Smooth muscle cell of trachea (primary cell): ENCODE measurements around the gene TSC22D4. TPM values are rescaled to one million over a fixed set of nuclear protein-coding genes. Genes with fewer than 3 reads are reported as not detected.

ENCODE experiments used
- total RNA-seq: library from RNA; depleted of rRNA; stranded (reverse); fragments of >200 nt; gene quantifications from 2 replicates; pipeline ENCODE4 v1.2.1, GENCODE V29; 2014

Gene TSC22D4
- total RNA-seq = 24.9 and 35.6 TPM in 2 replicates

GRCh38 chr7:100478958-100479660 lies at the start of gene TSC22D4:
Gene TSC22D4 (minus strand): TSS chr7:100479214. CDS start chr7:100478038, 1,176 bp downstream.

GRCh38 chr7:100483722-100484672 lies 5.0 kb upstream of the TSC22D4 start, which contains the start of gene NYAP1:
Gene NYAP1 (plus strand): TSS chr7:100483927. CDS start chr7:100485312, 1,385 bp downstream.

DNA sequence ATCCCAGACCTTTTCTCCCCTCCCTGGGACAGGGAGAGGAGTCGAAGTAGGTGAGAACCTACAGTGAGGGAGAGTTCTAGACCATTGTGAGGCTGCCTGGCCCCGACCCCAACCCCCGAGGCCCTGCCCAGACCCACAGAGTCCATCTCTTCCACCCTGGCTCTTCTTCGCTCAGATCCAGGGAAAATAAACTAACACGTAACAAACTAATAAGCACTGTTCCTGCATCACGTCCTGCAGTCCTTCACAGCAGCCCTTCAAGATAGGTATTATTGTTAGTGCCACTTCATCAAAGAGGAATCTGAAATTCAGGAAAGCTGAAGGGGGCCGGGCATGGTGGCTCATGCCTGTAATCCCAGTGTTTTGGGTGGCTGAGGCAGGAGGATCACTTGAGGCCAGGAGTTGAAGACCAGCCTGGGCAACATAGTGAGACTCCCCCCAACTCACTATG lies 14.8 kb downstream of the TSC22D4 start, which contains the start of gene SPACDR:
Gene SPACDR, minus strand, starts transcription at position 51 of the 451 bp plus-strand sequence. CDS start 235 bp downstream, outside the sequence.

DNA sequence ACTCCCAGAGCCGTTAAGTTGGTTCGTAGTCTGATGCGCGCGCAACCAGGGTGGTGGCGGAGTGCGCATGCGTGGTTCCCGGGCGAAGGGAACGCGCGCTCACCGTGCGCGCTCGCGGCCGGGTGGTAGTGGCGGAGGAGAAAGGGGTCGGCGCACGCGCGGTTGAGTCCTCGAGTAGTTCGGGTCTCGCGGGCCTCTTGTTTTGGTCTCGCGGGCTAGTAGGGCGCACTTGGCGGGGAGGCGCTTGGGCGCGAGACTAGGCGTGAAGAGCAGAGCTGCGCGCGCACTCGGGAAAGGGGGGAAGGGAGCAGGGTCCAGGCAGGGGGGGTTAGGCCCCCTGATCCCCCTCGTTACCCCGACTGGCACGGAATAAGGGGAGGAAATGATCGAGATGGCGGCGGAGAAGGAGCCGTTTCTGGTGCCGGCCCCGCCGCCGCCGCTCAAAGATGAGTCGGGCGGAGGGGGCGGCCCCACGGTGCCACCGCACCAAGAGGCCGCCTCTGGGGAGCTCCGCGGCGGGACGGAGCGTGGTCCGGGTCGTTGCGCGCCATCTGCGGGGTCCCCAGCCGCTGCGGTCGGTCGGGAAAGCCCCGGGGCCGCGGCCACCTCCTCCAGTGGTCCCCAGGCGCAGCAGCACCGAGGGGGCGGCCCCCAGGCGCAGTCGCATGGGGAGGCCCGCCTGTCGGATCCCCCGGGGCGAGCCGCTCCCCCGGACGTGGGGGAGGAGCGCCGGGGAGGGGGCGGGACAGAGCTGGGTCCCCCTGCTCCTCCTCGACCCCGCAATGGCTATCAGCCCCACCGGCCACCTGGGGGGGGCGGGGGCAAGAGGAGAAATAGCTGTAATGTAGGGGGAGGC lies 49.1 kb downstream of the TSC22D4 start, which contains the start of gene MEPCE:
Gene MEPCE, plus strand, starts transcription at position 195 of the 856 bp plus-strand sequence. Its CDS starts 188 bp downstream, at position 383.

GRCh38 chr7:100428199-100428966 lies 50.6 kb downstream of the TSC22D4 start, which contains the start of gene ZCWPW1:
Gene ZCWPW1 (minus strand): TSS chr7:100428703. CDS start chr7:100420649, 8,054 bp downstream.

Other genes with a start within 250 kb of the TSC22D4 start
- gene SPDYE3, start 171.5 kb downstream of the TSC22D4 start, total RNA-seq = not detected in 2 replicates
- gene PILRB, start 121.1 kb downstream of the TSC22D4 start, total RNA-seq = 7.8 and 8.9 TPM in 2 replicates
- 0.15 and 0.50 TPM in 2 replicates for gene PILRA, start 105.7 kb downstream of the TSC22D4 start, total RNA-seq
- 1.2 and 1.3 TPM in 2 replicates for gene ZCWPW1, start 50.5 kb downstream of the TSC22D4 start, total RNA-seq
- gene MEPCE, start 49.4 kb downstream of the TSC22D4 start, total RNA-seq = 31.6 and 38.2 TPM in 2 replicates
- gene PPP1R35, start 42.7 kb downstream of the TSC22D4 start, total RNA-seq = 20.7 and 23.1 TPM in 2 replicates
- 0.73 and 2.6 TPM in 2 replicates for gene SPACDR, start 15.0 kb downstream of the TSC22D4 start, total RNA-seq
- gene NYAP1, start 4.7 kb upstream of the TSC22D4 start, total RNA-seq = 1.3 and 3.5 TPM in 2 replicates
- gene AGFG2, start 60.0 kb upstream of the TSC22D4 start, total RNA-seq = 6.1 and 8.4 TPM in 2 replicates
- gene SAP25, start 94.7 kb upstream of the TSC22D4 start, total RNA-seq = not detected in 2 replicates
- 20.5 and 21.2 TPM in 2 replicates for gene LRCH4, start 106.9 kb upstream of the TSC22D4 start, total RNA-seq
- 0.15 and 0.33 TPM in 2 replicates for gene FBXO24, start 107.1 kb upstream of the TSC22D4 start, total RNA-seq
- 179 and 311 TPM in 2 replicates for gene PCOLCE, start 123.1 kb upstream of the TSC22D4 start, total RNA-seq
- gene MOSPD3, start 133.3 kb upstream of the TSC22D4 start, total RNA-seq = 7.1 and 7.9 TPM in 2 replicates
- gene TFR2, start 162.3 kb upstream of the TSC22D4 start, total RNA-seq = 0.33 TPM in 1 of 2 replicates, not detected in the other
- not detected in 2 replicates for gene ACTL6B, start 177.2 kb upstream of the TSC22D4 start, total RNA-seq
- gene GNB2, start 194.5 kb upstream of the TSC22D4 start, total RNA-seq = 113 and 118 TPM in 2 replicates
- 20.4 and 23.5 TPM in 2 replicates for gene GIGYF1, start 215.0 kb upstream of the TSC22D4 start, total RNA-seq
- 31.4 and 40.1 TPM in 2 replicates for gene POP7, start 226.9 kb upstream of the TSC22D4 start, total RNA-seq
- not detected in 2 replicates for gene EPO, start 241.3 kb upstream of the TSC22D4 start, total RNA-seq